GM12878 (cell line): Measurements from ENCODE around the gene TRIM6.

Experiments
- GATAD2B ChIP-seq: fragments of 450-650 bp; conservative IDR thresholded peaks from 2 replicates; pipeline ENCODE4 v1.6.1; 2017; ENCODE audit warnings: low read depth, mild to moderate bottlenecking, moderate library complexity
- TF ChIP-seq, protein P1 (sequence below), 3 experiments: IDR thresholded peaks in 2 of 3; conservative IDR thresholded peaks in 1 of 3; 2 replicates each; pipeline ENCODE4 v1.5.1; 2011; ENCODE audit warnings: low read depth in 3 of 3, low read length in 3 of 3, mild to moderate bottlenecking in 3 of 3, control low read depth in 2 of 3, moderate library complexity in 2 of 3, inconsistent platforms in 1 of 3, mixed read lengths in 1 of 3; ENCODE audit not compliant: control insufficient read depth in 2 of 3, insufficient read depth in 1 of 3; ENCODE audit errors: extremely low read depth in 1 of 3

DNA sequence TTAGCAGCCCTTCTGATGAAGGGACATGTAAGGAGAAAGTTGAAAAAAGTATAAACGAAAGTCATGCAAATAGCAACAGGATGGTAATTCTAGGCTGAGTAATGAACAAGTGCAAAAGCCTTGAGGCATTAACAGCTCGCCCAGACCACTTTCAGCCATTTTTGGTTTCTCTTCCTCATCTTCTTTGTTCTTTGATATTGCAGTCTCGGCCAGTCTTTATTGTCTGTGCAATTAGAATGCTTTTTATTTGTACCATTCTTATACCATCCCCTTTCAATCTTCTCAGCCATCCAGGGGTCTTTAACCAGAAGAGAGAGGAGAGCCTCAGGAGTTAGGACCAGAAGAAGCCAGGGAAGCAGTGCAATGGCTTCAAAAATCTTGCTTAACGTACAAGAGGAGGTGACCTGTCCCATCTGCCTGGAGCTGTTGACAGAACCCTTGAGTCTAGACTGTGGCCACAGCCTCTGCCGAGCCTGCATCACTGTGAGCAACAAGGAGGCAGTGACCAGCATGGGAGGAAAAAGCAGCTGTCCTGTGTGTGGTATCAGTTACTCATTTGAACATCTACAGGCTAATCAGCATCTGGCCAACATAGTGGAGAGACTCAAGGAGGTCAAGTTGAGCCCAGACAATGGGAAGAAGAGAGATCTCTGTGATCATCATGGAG lies 35.7 kb downstream of the TRIM6 start:
- TF ChIP-seq, protein P1, sequence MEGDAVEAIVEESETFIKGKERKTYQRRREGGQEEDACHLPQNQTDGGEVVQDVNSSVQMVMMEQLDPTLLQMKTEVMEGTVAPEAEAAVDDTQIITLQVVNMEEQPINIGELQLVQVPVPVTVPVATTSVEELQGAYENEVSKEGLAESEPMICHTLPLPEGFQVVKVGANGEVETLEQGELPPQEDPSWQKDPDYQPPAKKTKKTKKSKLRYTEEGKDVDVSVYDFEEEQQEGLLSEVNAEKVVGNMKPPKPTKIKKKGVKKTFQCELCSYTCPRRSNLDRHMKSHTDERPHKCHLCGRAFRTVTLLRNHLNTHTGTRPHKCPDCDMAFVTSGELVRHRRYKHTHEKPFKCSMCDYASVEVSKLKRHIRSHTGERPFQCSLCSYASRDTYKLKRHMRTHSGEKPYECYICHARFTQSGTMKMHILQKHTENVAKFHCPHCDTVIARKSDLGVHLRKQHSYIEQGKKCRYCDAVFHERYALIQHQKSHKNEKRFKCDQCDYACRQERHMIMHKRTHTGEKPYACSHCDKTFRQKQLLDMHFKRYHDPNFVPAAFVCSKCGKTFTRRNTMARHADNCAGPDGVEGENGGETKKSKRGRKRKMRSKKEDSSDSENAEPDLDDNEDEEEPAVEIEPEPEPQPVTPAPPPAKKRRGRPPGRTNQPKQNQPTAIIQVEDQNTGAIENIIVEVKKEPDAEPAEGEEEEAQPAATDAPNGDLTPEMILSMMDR (IDR thresholded peaks at IDR 0.05 in 2 of 3, conservative IDR thresholded peaks at IDR 0.05 in 1 of 3; ENCODE audit: control insufficient read depth in 2 of 3, extremely low read depth in 1 of 3, insufficient read depth in 1 of 3, low read depth in 3 of 3, low read length in 3 of 3): no peak
- TF ChIP-seq GATAD2B: no peak
